Measurements from ENCODE around the gene FLII. TPM values are rescaled to one million over a fixed set of nuclear protein-coding genes. Genes with fewer than 3 reads are reported as not detected.
A peak's percentile ranks its signal among the peaks of the same experiment; 100 is the strongest.

The FLII gene
- total and polyA plus RNA-seq, 2 of the 8 experiments (the other 6 are each of a cell fraction or from before 2014, with no cell fraction given): 300 to 549 TPM

DNA sequence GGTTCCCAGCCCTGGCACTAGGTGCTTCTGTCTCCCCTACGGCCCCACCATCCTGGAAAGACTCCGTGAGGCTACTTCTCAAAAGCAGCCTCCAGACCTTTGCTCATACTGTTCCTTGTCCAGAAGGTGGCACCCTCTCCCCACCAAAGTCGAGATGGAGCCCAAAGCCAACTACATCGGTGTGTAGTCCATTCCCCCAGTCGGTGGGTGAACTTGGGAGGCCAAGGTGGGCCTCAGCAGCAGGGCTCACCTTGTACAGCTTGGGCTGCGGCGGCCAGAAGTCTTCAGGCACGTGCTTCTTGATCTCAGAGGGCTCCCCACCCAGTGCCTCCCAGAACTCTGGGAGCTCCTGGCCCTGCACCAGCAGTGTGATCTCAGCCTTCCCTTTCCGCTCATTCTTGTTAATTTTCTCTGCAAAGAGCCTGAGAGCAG, 10.2 kb downstream of the FLII start:
- H3K27me3 ChIP-seq (replicated peaks in 1 of 4; ENCODE audit: control insufficient read depth in 3 of 4, extremely low read depth in 1 of 4, insufficient read depth in 3 of 4, low read length in 3 of 4): no peaks in the 10 kb centered on the region
- no peak overlapping the region for H3K4ac ChIP-seq (replicated peaks; ENCODE audit: insufficient read length, low read depth, low read length)
- POLR2A ChIA-PET (ENCODE audit: partially characterized antibody): interaction anchor here (0.8 to 13.9 kb wide), 9 partner anchors 9 to 73 kb away, joined by 3 to 171 read pairs (median 7); partner anchors contain the start of genes ALKBH5, FLII, MIEF2 and SMCR8
- no peak overlapping the region for H3K27ac ChIP-seq (ENCODE audit: low read depth, low read length)
- H2AK5ac ChIP-seq (ENCODE audit: low read depth, low read length): no peak overlapping the region
- H3K79me1 ChIP-seq (ENCODE audit: low read depth, low read length): no peaks in the 10 kb centered on the region; the same call in 1 of the 2 replicates
- no peak overlapping the region for H3K18ac ChIP-seq (ENCODE audit: extremely low read depth, low read length)
- H2AFZ ChIP-seq (ENCODE audit: low read length): no peak overlapping the region
- H3K23me2 ChIP-seq (ENCODE audit: low read depth, low read length): peaks cover 5% of the 10 kb centered on the region
- peak; percentile 13 for FAIRE-seq
- CTCF ChIA-PET (ENCODE audit: partially characterized antibody): interaction anchor here (0.6 to 4.0 kb wide), 25 partner anchors 9 to 99 kb away, joined by 3 to 30 read pairs (median 4); partner anchors contain the start of genes FLII and MIEF2
- H4K5ac ChIP-seq (ENCODE audit: insufficient read length, low read depth, low read length): no peak overlapping the region
- no peak overlapping the region for H2BK20ac ChIP-seq (ENCODE audit: low read length)
- no peak overlapping the region for H4K8ac ChIP-seq (ENCODE audit: extremely low read depth, insufficient read depth, low read length)
- TF ChIP-seq, protein P1, sequence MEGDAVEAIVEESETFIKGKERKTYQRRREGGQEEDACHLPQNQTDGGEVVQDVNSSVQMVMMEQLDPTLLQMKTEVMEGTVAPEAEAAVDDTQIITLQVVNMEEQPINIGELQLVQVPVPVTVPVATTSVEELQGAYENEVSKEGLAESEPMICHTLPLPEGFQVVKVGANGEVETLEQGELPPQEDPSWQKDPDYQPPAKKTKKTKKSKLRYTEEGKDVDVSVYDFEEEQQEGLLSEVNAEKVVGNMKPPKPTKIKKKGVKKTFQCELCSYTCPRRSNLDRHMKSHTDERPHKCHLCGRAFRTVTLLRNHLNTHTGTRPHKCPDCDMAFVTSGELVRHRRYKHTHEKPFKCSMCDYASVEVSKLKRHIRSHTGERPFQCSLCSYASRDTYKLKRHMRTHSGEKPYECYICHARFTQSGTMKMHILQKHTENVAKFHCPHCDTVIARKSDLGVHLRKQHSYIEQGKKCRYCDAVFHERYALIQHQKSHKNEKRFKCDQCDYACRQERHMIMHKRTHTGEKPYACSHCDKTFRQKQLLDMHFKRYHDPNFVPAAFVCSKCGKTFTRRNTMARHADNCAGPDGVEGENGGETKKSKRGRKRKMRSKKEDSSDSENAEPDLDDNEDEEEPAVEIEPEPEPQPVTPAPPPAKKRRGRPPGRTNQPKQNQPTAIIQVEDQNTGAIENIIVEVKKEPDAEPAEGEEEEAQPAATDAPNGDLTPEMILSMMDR (IDR thresholded peaks at IDR 0.05; ENCODE audit: control extremely low read depth in 1 of 3, insufficient read depth in 1 of 3, low read depth in 1 of 3, low read length in 3 of 3): peak; percentile 73 to 84 (median 73)
- peak; percentile 85 to 90 for TF ChIP-seq RAD21 (IDR thresholded peaks at IDR 0.05 in 1 of 2, conservative IDR thresholded peaks at IDR 0.05 in 1 of 2; ENCODE audit: low read depth in 2 of 2, low read length in 2 of 2)
- no peak for TF ChIP-seq SP2 (IDR thresholded peaks at IDR 0.05; ENCODE audit: low read length)
- no peak for TF ChIP-seq SIRT6 (IDR thresholded peaks at IDR 0.05; ENCODE audit: low read length)
- 0 out of 2 replicates have a peak, but pooled peaks have one; percentile 6 for TF ChIP-seq POLR2AphosphoS5 (IDR thresholded peaks at IDR 0.05; ENCODE audit: low read depth, low read length)
- no peak for TF ChIP-seq GABPA (IDR thresholded peaks at IDR 0.05; ENCODE audit: borderline replicate concordance, insufficient read depth, low read length)
- H4K20me1 ChIP-seq (replicated peaks in 1 of 2; ENCODE audit: control insufficient read depth in 1 of 2, insufficient read depth in 2 of 2, low read length in 2 of 2): peaks cover 9 to 16% of the 10 kb centered on the region in 2 experiments
- peaks cover 36 to 67% (median 55%) of the 10 kb centered on the region in 4 experiments for H3K36me3 ChIP-seq (ENCODE audit: control insufficient read depth in 2 of 4, insufficient read depth in 4 of 4, low read length in 3 of 4)
- H3K9ac ChIP-seq (replicated peaks in 1 of 4; ENCODE audit: extremely low read depth in 1 of 4, low read depth in 3 of 4, low read length in 3 of 4): no peak overlapping the region
- H3K4me3 ChIP-seq (ENCODE audit: extremely low read depth in 1 of 4, insufficient read depth in 2 of 4, low read depth in 3 of 4, low read length in 4 of 4): no peak overlapping the region
- no peak overlapping the region for H2BK12ac ChIP-seq (ENCODE audit: low read depth, low read length)
- H3K4me1 ChIP-seq (replicated peaks in 1 of 4; ENCODE audit: control insufficient read depth in 3 of 4, insufficient read depth in 4 of 4, low read length in 3 of 4): peaks cover 0 to 16% (median 9%) of the 10 kb centered on the region in 4 experiments; a peak in 6 of 7 replicates
- no peak overlapping the region for H2BK5ac ChIP-seq (ENCODE audit: low read depth, low read length)
- no peak overlapping the region for H3K14ac ChIP-seq (ENCODE audit: insufficient read length)
- DNase-seq (ENCODE audit: low read depth in 1 of 2, low spot score in 2 of 2): peak in 1 of 2 experiments; percentile 76
- H3K23ac ChIP-seq (ENCODE audit: insufficient read length): no peak overlapping the region
- no peak overlapping the region for H3K56ac ChIP-seq (replicated peaks; ENCODE audit: insufficient read length, low read depth, low read length)
- H2BK15ac ChIP-seq (ENCODE audit: low read length): no peak overlapping the region
- no peak overlapping the region for H4K91ac ChIP-seq (replicated peaks; ENCODE audit: insufficient read length, low read length)
- H2BK120ac ChIP-seq (replicated peaks; ENCODE audit: low read depth, low read length): no peak overlapping the region
- WGBS, 2 experiments (ENCODE audit: extremely low coverage in 1 of 2, insufficient coverage in 1 of 2, insufficient read length in 1 of 2, insufficient replicate concordance in 2 of 2, low coverage in 1 of 2, low lambda C conversion rate in 2 of 2, missing lambda C conversion rate in 1 of 2): 80% methylated on average over 9 of the region's 9 CpGs; no CpG with 5 or more reads in 1 of the 2 experiments
- H3K9me3 ChIP-seq (ENCODE audit: insufficient read depth in 2 of 2, low read depth in 1 of 2, low read length in 1 of 2): no peaks in the 10 kb centered on the region
- no peaks in the 10 kb centered on the region for H3K79me2 ChIP-seq (ENCODE audit: control insufficient read depth in 1 of 2, insufficient read depth in 2 of 2, low read length in 2 of 2)
- no peak overlapping the region for H3K4me2 ChIP-seq (ENCODE audit: insufficient read depth in 1 of 2, low read depth in 2 of 2, low read length in 2 of 2)
